Brain microvascular endothelial cell (primary cell): Measurements from ENCODE around the gene CCDC121.

Experiments
- DNase-seq: peaks from one replicate; pipeline ENCODE4 v3.0.0-alpha.2; 2020
- H3K27ac ChIP-seq: fragments of 250-450 bp; sonication (Bioruptor Pico); 2 replicates; pipeline ENCODE4 v1.5.1; 2020; ENCODE audit warnings: mild to moderate bottlenecking, moderate library complexity
- H3K27me3 ChIP-seq: fragments of 250-450 bp; sonication (Bioruptor Pico); replicated peaks from 2 replicates; pipeline ENCODE4 v1.5.1; 2020; ENCODE audit warnings: mild to moderate bottlenecking
- H3K36me3 ChIP-seq: fragments of 250-450 bp; sonication (Bioruptor Pico); replicated peaks from 2 replicates; pipeline ENCODE4 v1.5.1; 2020; ENCODE audit warnings: mild to moderate bottlenecking
- H3K4me3 ChIP-seq: 2 replicates; pipeline ENCODE4 v1.5.1; 2011; ENCODE audit warnings: low read depth, mild to moderate bottlenecking, control low read depth, low read length, moderate library complexity
- in situ Hi-C: cut with HindIII; loops from 2 replicates; pipeline ENCODE4 v1.10.0; 2017; ENCODE audit warnings: low sequenced_read_pairs, low pct_ligation_motif_present
- TF ChIP-seq, protein P1 (sequence below): IDR thresholded peaks from 2 replicates; pipeline ENCODE4 v1.5.1; 2011; ENCODE audit warnings: low read depth, mild to moderate bottlenecking, moderate library complexity, low read length, control low read depth, inconsistent platforms; ENCODE audit errors: missing control alignments

Gene CCDC121

DNA sequence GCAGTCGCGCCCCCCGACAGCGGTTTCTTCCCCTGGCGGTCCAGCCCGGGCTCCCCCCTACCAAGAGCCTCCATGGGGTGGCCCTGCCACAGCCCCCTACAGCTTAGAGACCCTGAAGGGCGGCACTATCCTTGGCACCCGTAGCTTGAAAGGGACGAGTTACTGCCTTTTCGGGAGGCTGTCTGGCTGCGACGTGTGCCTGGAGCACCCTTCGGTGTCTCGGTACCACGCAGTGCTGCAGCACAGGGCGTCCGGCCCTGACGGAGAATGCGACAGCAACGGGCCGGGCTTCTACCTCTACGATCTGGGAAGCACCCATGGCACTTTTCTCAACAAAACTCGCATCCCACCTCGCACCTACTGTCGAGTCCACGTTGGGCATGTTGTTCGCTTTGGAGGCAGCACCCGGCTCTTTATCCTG is 35.4 kb upstream of the CCDC121 start:
- in situ Hi-C loops, result no loop called here
- no peak for DNase-seq
- TF ChIP-seq, protein P1, sequence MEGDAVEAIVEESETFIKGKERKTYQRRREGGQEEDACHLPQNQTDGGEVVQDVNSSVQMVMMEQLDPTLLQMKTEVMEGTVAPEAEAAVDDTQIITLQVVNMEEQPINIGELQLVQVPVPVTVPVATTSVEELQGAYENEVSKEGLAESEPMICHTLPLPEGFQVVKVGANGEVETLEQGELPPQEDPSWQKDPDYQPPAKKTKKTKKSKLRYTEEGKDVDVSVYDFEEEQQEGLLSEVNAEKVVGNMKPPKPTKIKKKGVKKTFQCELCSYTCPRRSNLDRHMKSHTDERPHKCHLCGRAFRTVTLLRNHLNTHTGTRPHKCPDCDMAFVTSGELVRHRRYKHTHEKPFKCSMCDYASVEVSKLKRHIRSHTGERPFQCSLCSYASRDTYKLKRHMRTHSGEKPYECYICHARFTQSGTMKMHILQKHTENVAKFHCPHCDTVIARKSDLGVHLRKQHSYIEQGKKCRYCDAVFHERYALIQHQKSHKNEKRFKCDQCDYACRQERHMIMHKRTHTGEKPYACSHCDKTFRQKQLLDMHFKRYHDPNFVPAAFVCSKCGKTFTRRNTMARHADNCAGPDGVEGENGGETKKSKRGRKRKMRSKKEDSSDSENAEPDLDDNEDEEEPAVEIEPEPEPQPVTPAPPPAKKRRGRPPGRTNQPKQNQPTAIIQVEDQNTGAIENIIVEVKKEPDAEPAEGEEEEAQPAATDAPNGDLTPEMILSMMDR, result peak; percentile 2

GRCh38 chr2:27663285-27664153 is 34.7 kb upstream of the CCDC121 start, which contains the start of the genes SLC4A1AP and SUPT7L:
SLC4A1AP (plus strand) TSS chr2:27663889; CDS start chr2:27663915, 26 bp downstream.
SUPT7L (minus strand) TSS chr2:27663614; CDS start chr2:27662192, 1,422 bp downstream.
- Histone ChIP-seq H3K36me3 (peaks cover 24% of the 10 kb centered on the region), H3K27me3 (no peaks in the 10 kb centered on the region), H3K27ac (peak within 1 kb of the TSS; percentile 88), H3K4me3 (peak within 1 kb of the TSS; percentile 95)
- TF ChIP-seq, protein P1, result no peak
- in situ Hi-C loops, result no loop called here
- DNase-seq, result peak; percentile 82

More for the DNA sequence above, 35.4 kb upstream of the CCDC121 start:
- Histone ChIP-seq H3K27ac (peak overlapping the region; percentile 88), H3K36me3 (peaks cover 24% of the 10 kb centered on the region), H3K27me3 (no peaks in the 10 kb centered on the region), H3K4me3 (peak overlapping the region; percentile 95)

- H3K36me3 ChIP-seq, result peaks cover 31% of the 10 kb centered on the region
- in situ Hi-C loops, result no loop called here
- H3K4me3 ChIP-seq, result no peak overlapping the region
- DNase-seq, result no peak
- TF ChIP-seq, protein P1, result no peak
- no peak overlapping the region for H3K27ac ChIP-seq
- no peaks in the 10 kb centered on the region for H3K27me3 ChIP-seq
Measured at GRCh38 chr2:27661371-27661770, 32.6 kb upstream of the CCDC121 start.

DNA sequence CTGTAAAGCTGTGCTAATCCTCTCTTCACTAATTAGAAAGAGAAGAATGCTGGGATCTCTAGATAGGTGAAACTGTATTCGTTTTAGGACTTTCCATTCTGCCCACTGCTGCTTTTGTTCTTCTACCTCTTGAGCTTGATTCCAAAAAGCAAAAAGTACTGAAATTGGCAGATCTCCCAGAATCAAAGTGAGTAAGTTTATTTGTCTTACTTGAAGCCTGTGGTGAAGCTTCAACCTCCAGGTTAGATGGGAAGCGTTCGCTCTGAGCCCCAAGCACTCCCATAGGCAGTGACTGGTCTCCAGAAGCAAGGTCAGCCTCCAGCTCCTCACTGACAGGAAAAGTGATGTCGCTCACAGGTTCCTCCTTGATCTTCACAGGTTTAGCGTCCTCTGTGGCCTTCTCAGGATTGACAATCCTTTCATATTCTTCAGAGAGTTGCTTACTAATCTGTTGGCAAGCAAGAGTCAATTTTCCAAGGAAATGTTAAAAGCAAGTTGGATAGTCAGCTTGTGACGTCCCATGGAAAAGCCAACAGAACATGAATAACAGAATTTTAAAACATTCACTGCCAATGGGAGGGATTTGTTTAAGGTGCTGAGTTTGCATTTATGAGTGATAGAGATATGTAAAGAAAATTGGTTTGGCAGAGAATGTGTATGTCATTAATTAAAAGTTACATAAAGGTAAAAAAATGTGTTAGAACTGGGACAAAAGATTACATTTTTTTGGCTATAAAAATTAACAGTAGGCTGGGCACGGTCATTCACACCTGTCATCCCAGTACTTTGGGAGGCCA is 26.5 kb upstream of the CCDC121 start:
- H3K27me3 ChIP-seq, result no peaks in the 10 kb centered on the region
- no peak overlapping the region for H3K4me3 ChIP-seq
- in situ Hi-C loops, result no loop called here
- H3K27ac ChIP-seq, result no peak overlapping the region
- TF ChIP-seq, protein P1, result no peak
- peak; percentile 81 for DNase-seq
- H3K36me3 ChIP-seq, result peaks cover 50% of the 10 kb centered on the region

GRCh38 chr2:27653397-27653796 is 24.6 kb upstream of the CCDC121 start:
- in situ Hi-C loops, result no loop called here
- TF ChIP-seq, protein P1, result no peak
- Histone ChIP-seq H3K36me3 (peaks cover 64% of the 10 kb centered on the region), H3K4me3 (no peak overlapping the region), H3K27me3 (no peaks in the 10 kb centered on the region), H3K27ac (no peak overlapping the region)
- peak; percentile 72 for DNase-seq
